Measurements from ENCODE around the gene IGSF22. TPM values are rescaled to one million over a fixed set of nuclear protein-coding genes. Genes with fewer than 3 reads are reported as not detected.
"Not testable (repeated sequence)": the region's sequence is repeated elsewhere in the genome, so short reads cannot be mapped to it uniquely, and the experiment has no call there.

The IGSF22 gene
- total and polyA plus RNA-seq, 2 of the 13 experiments (the other 11 are each of a cell fraction or from before 2014, with no cell fraction given): not detected

- Histone ChIP-seq H4K20me1 (ENCODE audit: insufficient read depth, low read length) (no peaks in the 10 kb centered on the region), H3K9ac (ENCODE audit: insufficient read depth, low read depth, low read length) (no peak overlapping the region), H3K4me2 (ENCODE audit: low read depth, low read length) (no peak overlapping the region), H3K4me1 (ENCODE audit: insufficient read depth, low read length) (peaks cover 16% of the 10 kb centered on the region), H3K79me2 (ENCODE audit: insufficient read depth, low read length) (no peaks in the 10 kb centered on the region), H2AFZ (ENCODE audit: low read length) (no peak overlapping the region), H3K27me3 (ENCODE audit: control insufficient read depth in 1 of 2, insufficient read depth in 2 of 2, low read length in 2 of 2) (peaks cover 2 to 8% of the 10 kb centered on the region in 2 experiments; a peak in 3 of 5 replicates), H3K9me3 (ENCODE audit: low read length) (no peaks in the 10 kb centered on the region), H3K36me3 (replicated peaks in 1 of 2; ENCODE audit: control insufficient read depth in 1 of 2, insufficient read depth in 2 of 2, low read length in 2 of 2) (no peaks in the 10 kb centered on the region), H3K4me3 (replicated peaks in 1 of 3; ENCODE audit: insufficient read depth in 1 of 3, low read depth in 2 of 3, low read length in 3 of 3) (no peak overlapping the region), H3K27ac (ENCODE audit: extremely low read length, insufficient read depth, low read length) (no peak overlapping the region)
- 34% methylated on average over 3 of the region's 3 CpGs for WGBS (ENCODE audit: low lambda C conversion rate)
- POLR2A ChIA-PET: no interaction called here
- BruUV-seq (replicated peaks): no TSS peak
- in situ Hi-C loops (cut with HindIII; ENCODE audit: extremely low pct_ligation_motif_present, low pct_unique_long_range_greater_than_20kb) (no loop called here), intact Hi-C loops (cut with micrococcal nuclease; ENCODE audit: unreplicated experiment) (no loop called here)
- ATAC-seq (no peak), DNase-seq (ENCODE audit: low spot score) (no peak), FAIRE-seq (no peak)
- CTCF ChIA-PET (ENCODE audit: low intra/inter-chr PET ratio, low total read pairs): no interaction called here
- TF ChIP-seq DNMT1 (CRISPR knock-in tag; IDR thresholded peaks at IDR 0.05) (no peak), ZNF670 (CRISPR knock-in tag; IDR thresholded peaks at IDR 0.05; ENCODE audit: borderline replicate concordance) (no peak), ZFP91 (CRISPR knock-in tag; IDR thresholded peaks at IDR 0.05; ENCODE audit: borderline replicate concordance) (no peak), SCMH1 (CRISPR knock-in tag; IDR thresholded peaks at IDR 0.05; ENCODE audit: borderline replicate concordance) (no peak), RCOR2 (CRISPR knock-in tag; IDR thresholded peaks at IDR 0.05) (no peak), HOMEZ (CRISPR knock-in tag; IDR thresholded peaks at IDR 0.05; ENCODE audit: low read depth) (no peak), RAD21 (CRISPR knock-in tag; IDR thresholded peaks at IDR 0.05) (no peak), ZNF3 (CRISPR knock-in tag; IDR thresholded peaks at IDR 0.05) (no peak), KLF13 (CRISPR knock-in tag; IDR thresholded peaks at IDR 0.05) (no peak), MBNL3 (CRISPR knock-in tag; conservative IDR thresholded peaks at IDR 0.05) (no peak), NR0B2 (CRISPR knock-in tag; IDR thresholded peaks at IDR 0.05) (no peak), ZC3H4 (CRISPR knock-in tag; IDR thresholded peaks at IDR 0.05; ENCODE audit: borderline replicate concordance) (no peak), KDM6A (CRISPR knock-in tag; IDR thresholded peaks at IDR 0.05; ENCODE audit: low read depth) (no peak), ZNF7 (CRISPR knock-in tag; IDR thresholded peaks at IDR 0.05) (no peak)
Observed at GRCh38 chr11:18682466-18682865, 43.5 kb downstream of the IGSF22 start.

- H3K27me3 ChIP-seq (ENCODE audit: control insufficient read depth in 1 of 2, insufficient read depth in 2 of 2, low read length in 2 of 2); in situ Hi-C loops (cut with HindIII; ENCODE audit: extremely low pct_ligation_motif_present, low pct_unique_long_range_greater_than_20kb); POLR2A ChIA-PET; H3K4me2 ChIP-seq (ENCODE audit: low read depth, low read length); H3K36me3 ChIP-seq (replicated peaks in 1 of 2; ENCODE audit: control insufficient read depth in 1 of 2, insufficient read depth in 2 of 2, low read length in 2 of 2); H3K4me3 ChIP-seq (replicated peaks in 1 of 3; ENCODE audit: insufficient read depth in 1 of 3, low read depth in 2 of 3, low read length in 3 of 3); H3K27ac ChIP-seq (ENCODE audit: extremely low read length, insufficient read depth, low read length); H3K79me2 ChIP-seq (ENCODE audit: insufficient read depth, low read length); ATAC-seq; DNase-seq (ENCODE audit: low spot score); intact Hi-C loops (cut with micrococcal nuclease; ENCODE audit: unreplicated experiment); H4K20me1 ChIP-seq (ENCODE audit: insufficient read depth, low read length); H3K9ac ChIP-seq (ENCODE audit: insufficient read depth, low read depth, low read length); H2AFZ ChIP-seq (ENCODE audit: low read length); BruUV-seq (replicated peaks); CTCF ChIA-PET (ENCODE audit: low intra/inter-chr PET ratio, low total read pairs); FAIRE-seq; H3K9me3 ChIP-seq (ENCODE audit: low read length): not testable (repeated sequence)
- WGBS (ENCODE audit: low lambda C conversion rate): 0% methylated on average over 1 of the region's 1 CpG
- peaks cover 16% of the 10 kb centered on the region for H3K4me1 ChIP-seq (ENCODE audit: insufficient read depth, low read length)
Observed at GRCh38 chr11:18681949-18682348, 44.0 kb downstream of the IGSF22 start.

All from HepG2 (cell line).